HepG2 (cell line): Measurements from ENCODE around the gene CCDC142. TPM values are rescaled to one million over a fixed set of nuclear protein-coding genes. Genes with fewer than 3 reads are reported as not detected.

Experiments
- ADNP ChIP-seq: sonication (generic); formaldehyde crosslinking; IDR thresholded peaks from 2 replicates; pipeline ENCODE4 v1.4.0; 2020; ENCODE audit warnings: missing genetic modification reagents
- ATAD3A ChIP-seq: sonication (generic); formaldehyde crosslinking; IDR thresholded peaks from 2 replicates; pipeline ENCODE4 v1.4.0; 2020; ENCODE audit warnings: missing genetic modification reagents
- ATRX ChIP-seq: sonication (generic); formaldehyde crosslinking; IDR thresholded peaks from 2 replicates; pipeline ENCODE4 v1.4.0; 2020; ENCODE audit warnings: missing genetic modification reagents, borderline replicate concordance
- DMAP1 ChIP-seq: IDR thresholded peaks from 2 replicates; pipeline ENCODE4 v1.6.1; 2016
- ELF3 ChIP-seq: IDR thresholded peaks from 2 replicates; pipeline ENCODE4 v1.6.1; 2016; ENCODE audit warnings: missing genetic modification reagents, missing compliant biosample characterization
- ERF ChIP-seq: IDR thresholded peaks from 2 replicates; pipeline ENCODE4 v1.6.1; 2018; ENCODE audit warnings: missing biosample characterization, missing genetic modification reagents
- KLF12 ChIP-seq: sonication (generic); formaldehyde crosslinking; IDR thresholded peaks from 2 replicates; pipeline ENCODE4 v1.4.0; 2020; ENCODE audit warnings: missing genetic modification reagents, borderline replicate concordance
- NONO ChIP-seq, 2 experiments: fragments of 450-650 bp in 1 of 2; sonication (generic) in 1 of 2; formaldehyde crosslinking in 1 of 2; IDR thresholded peaks in 1 of 2; conservative IDR thresholded peaks in 1 of 2; 2 replicates each; pipeline versions ENCODE4 v1.6.1 to v1.8.0; 2017 to 2022; ENCODE audit warnings: mild to moderate bottlenecking in 1 of 2, missing genetic modification reagents in 1 of 2, moderate library complexity in 1 of 2
- PAWR ChIP-seq: sonication (generic); formaldehyde crosslinking; IDR thresholded peaks from 2 replicates; pipeline ENCODE4 v1.4.0; 2020; ENCODE audit warnings: missing genetic modification reagents, mild to moderate bottlenecking, borderline replicate concordance
- PHF21A ChIP-seq: sonication (generic); formaldehyde crosslinking; IDR thresholded peaks from 2 replicates; pipeline ENCODE4 v1.5.0; 2020; ENCODE audit warnings: mild to moderate bottlenecking, missing genetic modification reagents
- RAD21 ChIP-seq: fragments of 450-650 bp; formaldehyde crosslinking; IDR thresholded peaks from 2 replicates; pipeline ENCODE4 v1.5.0; 2020; ENCODE audit warnings: mild to moderate bottlenecking
- TCF7 ChIP-seq: sonication (generic); IDR thresholded peaks from 2 replicates; pipeline ENCODE4 v1.6.1; 2016; ENCODE audit warnings: antibody characterized with exemption, low read depth
- TOPORS ChIP-seq: sonication (generic); formaldehyde crosslinking; IDR thresholded peaks from 2 replicates; pipeline ENCODE4 v1.8.0; 2023; ENCODE audit warnings: mild to moderate bottlenecking, missing genetic modification reagents
- ZNF329 ChIP-seq: sonication (generic); formaldehyde crosslinking; IDR thresholded peaks from 2 replicates; pipeline ENCODE4 v1.9.0; 2021; ENCODE audit warnings: low read depth, mild to moderate bottlenecking, missing genetic modification reagents
- ZNF33A ChIP-seq: sonication (generic); formaldehyde crosslinking; IDR thresholded peaks from 2 replicates; pipeline ENCODE4 v1.5.1; 2020; ENCODE audit warnings: missing genetic modification reagents, mild to moderate bottlenecking, moderate library complexity, borderline replicate concordance
- ZNF34 ChIP-seq: sonication (generic); formaldehyde crosslinking; IDR thresholded peaks from 2 replicates; pipeline ENCODE4 v1.4.0; 2020; ENCODE audit warnings: mild to moderate bottlenecking, missing genetic modification reagents, borderline replicate concordance
- ZNF577 ChIP-seq: sonication (generic); formaldehyde crosslinking; IDR thresholded peaks from 2 replicates; pipeline ENCODE4 v1.4.0; 2020; ENCODE audit warnings: mild to moderate bottlenecking, low read depth, missing genetic modification reagents, borderline replicate concordance
- polyA plus RNA-seq, 8 experiments: library from polyadenylated mRNA; depleted of rRNA in 3 of 8; stranded (reverse) in 7 of 8; unstranded in 1 of 8; fragments of >200 nt; fragmentation: Illumina TruSeq in 4 of 8; extraction: Trizol in 4 of 8; gene quantifications; 2 replicates each; pipeline versions ENCODE4 v1.2.1 to v1.2.3, GENCODE V29; 2011 to 2016; ENCODE audit warnings: low read depth in 4 of 8, missing spikeins in 1 of 8, mixed read lengths in 1 of 8; ENCODE audit not compliant: insufficient read depth in 1 of 8
- total RNA-seq, 5 experiments: library from RNA; depleted of rRNA; stranded (reverse); fragments of >200 nt; fragmentation: Illumina TruSeq; extraction: Trizol; gene quantifications; 2 replicates each; pipeline ENCODE4 v1.2.3, GENCODE V29; 2016; ENCODE audit warnings: low read depth in 1 of 5
- TF ChIP-seq, protein P1 (sequence below): sonication (generic); formaldehyde crosslinking; IDR thresholded peaks from 2 replicates; pipeline ENCODE4 v1.4.0; 2020; ENCODE audit warnings: missing genetic modification reagents
- TF ChIP-seq, protein P2 (sequence below): sonication (generic); formaldehyde crosslinking; IDR thresholded peaks from 2 replicates; pipeline ENCODE4 v1.9.0; 2022; ENCODE audit warnings: missing genetic modification reagents, mild to moderate bottlenecking, borderline replicate concordance
- TF ChIP-seq, protein P3 (sequence below): sonication (generic); formaldehyde crosslinking; conservative IDR thresholded peaks from 2 replicates; pipeline ENCODE4 v1.8.1; 2023; ENCODE audit warnings: missing genetic modification reagents
- TF ChIP-seq, protein P4 (sequence below): sonication (generic); formaldehyde crosslinking; IDR thresholded peaks from 2 replicates; pipeline ENCODE4 v1.5.0; 2020; ENCODE audit warnings: missing genetic modification reagents
- TF ChIP-seq, protein P5 (sequence below): sonication (generic); formaldehyde crosslinking; IDR thresholded peaks from 2 replicates; pipeline ENCODE4 v1.9.0; 2021; ENCODE audit warnings: missing genetic modification reagents, borderline replicate concordance

Gene CCDC142
- total and polyA plus RNA-seq, 2 of the 13 experiments (the other 11 are each of a cell fraction or from before 2014, with no cell fraction given) = 14.7 to 30.4 TPM

DNA sequence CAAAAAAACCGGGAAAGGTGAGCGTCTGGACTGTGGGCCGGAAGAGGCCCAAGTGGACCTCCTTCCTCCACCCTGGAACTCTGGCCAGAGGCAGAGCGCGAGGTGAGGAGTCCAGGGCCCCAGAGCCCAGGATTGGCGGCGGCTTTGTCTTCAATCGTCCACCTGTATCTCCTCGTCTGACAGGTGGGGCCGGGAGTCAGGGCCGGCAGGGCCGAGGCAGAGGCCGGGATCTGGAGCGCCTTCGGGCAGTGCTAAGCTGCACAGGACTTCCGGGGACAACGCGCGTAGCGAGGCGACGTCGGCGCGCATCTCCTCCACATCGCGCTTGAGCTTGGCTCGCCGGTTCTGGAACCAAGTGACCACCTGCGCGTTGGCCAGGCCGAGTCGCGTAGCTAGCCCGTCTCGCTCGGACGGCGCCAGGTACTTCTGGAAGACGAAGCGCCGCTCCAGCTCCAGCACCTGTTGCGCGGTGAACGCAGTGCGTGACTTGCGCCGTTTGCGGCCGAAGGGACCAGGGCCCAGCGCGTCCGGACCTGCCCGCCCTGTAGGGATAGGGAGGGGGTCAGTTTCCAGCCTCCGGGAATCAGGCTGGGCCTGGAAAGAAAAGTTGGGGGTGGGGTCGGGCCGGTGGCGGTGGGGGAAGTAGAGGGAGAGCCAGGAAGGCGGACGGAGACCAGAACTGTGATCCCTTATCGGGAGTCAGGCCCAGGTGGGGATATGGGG is 15.1 kb upstream of the CCDC142 start (continued):
- TF ChIP-seq ZNF329 (CRISPR knock-in tag) = peak; percentile 38; the same call in 1 of the 2 replicates
- TF ChIP-seq PHF21A (CRISPR knock-in tag) = 0 out of 2 replicates have a peak, but pooled peaks have one; percentile 21
- 0 out of 2 replicates have a peak, but pooled peaks have one; percentile 12 for TF ChIP-seq ATRX
- TF ChIP-seq TOPORS (CRISPR knock-in tag) = 0 out of 2 replicates have a peak, but pooled peaks have one; percentile 48
- no peak for TF ChIP-seq ATAD3A (CRISPR knock-in tag)
- TF ChIP-seq DMAP1 (CRISPR knock-in tag) = peak; percentile 33
- peak; percentile 22; the same call in 1 of the 2 replicates for TF ChIP-seq PAWR (CRISPR knock-in tag)
- TF ChIP-seq ELF3 = 0 out of 2 replicates have a peak, but pooled peaks have one; percentile 15
- TF ChIP-seq ZNF33A (CRISPR knock-in tag) = no peak
- TF ChIP-seq ZNF577 (CRISPR knock-in tag) = no peak
- TF ChIP-seq, protein P1, sequence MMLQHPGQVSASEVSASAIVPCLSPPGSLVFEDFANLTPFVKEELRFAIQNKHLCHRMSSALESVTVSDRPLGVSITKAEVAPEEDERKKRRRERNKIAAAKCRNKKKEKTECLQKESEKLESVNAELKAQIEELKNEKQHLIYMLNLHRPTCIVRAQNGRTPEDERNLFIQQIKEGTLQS (CRISPR knock-in tag) = no peak; the same call in 1 of the 2 replicates
- TF ChIP-seq, protein P2, sequence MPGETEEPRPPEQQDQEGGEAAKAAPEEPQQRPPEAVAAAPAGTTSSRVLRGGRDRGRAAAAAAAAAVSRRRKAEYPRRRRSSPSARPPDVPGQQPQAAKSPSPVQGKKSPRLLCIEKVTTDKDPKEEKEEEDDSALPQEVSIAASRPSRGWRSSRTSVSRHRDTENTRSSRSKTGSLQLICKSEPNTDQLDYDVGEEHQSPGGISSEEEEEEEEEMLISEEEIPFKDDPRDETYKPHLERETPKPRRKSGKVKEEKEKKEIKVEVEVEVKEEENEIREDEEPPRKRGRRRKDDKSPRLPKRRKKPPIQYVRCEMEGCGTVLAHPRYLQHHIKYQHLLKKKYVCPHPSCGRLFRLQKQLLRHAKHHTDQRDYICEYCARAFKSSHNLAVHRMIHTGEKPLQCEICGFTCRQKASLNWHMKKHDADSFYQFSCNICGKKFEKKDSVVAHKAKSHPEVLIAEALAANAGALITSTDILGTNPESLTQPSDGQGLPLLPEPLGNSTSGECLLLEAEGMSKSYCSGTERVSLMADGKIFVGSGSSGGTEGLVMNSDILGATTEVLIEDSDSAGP = peak; percentile 54; the same call in 1 of the 2 replicates
- TF ChIP-seq RAD21 (CRISPR knock-in tag) = no peak; the same call in 1 of the 2 replicates
- TF ChIP-seq, protein P3, sequence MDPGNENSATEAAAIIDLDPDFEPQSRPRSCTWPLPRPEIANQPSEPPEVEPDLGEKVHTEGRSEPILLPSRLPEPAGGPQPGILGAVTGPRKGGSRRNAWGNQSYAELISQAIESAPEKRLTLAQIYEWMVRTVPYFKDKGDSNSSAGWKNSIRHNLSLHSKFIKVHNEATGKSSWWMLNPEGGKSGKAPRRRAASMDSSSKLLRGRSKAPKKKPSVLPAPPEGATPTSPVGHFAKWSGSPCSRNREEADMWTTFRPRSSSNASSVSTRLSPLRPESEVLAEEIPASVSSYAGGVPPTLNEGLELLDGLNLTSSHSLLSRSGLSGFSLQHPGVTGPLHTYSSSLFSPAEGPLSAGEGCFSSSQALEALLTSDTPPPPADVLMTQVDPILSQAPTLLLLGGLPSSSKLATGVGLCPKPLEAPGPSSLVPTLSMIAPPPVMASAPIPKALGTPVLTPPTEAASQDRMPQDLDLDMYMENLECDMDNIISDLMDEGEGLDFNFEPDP (CRISPR knock-in tag) = 0 out of 2 replicates have a peak, but pooled peaks have one; percentile 67
- no peak for TF ChIP-seq NONO (IDR thresholded peaks at IDR 0.05)
- TF ChIP-seq NONO (CRISPR knock-in tag; conservative IDR thresholded peaks at IDR 0.05) = 0 out of 2 replicates have a peak, but pooled peaks have one; percentile 12
- 0 out of 2 replicates have a peak, but pooled peaks have one; percentile 66 for TF ChIP-seq ZNF34 (CRISPR knock-in tag)
- no peak for TF ChIP-seq TCF7
- TF ChIP-seq, protein P4, sequence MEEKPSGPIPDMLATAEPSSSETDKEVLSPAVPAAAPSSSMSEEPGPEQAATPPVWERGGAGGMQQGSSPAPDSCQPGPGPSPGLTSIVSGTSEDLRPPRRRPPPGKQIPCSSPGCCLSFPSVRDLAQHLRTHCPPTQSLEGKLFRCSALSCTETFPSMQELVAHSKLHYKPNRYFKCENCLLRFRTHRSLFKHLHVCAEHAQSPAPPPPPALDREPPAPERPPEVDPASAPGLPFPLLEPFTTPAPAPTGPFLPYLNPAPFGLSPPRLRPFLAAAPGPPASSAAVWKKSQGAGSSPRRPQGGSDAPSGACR (CRISPR knock-in tag) = no peak
- TF ChIP-seq, protein P5, sequence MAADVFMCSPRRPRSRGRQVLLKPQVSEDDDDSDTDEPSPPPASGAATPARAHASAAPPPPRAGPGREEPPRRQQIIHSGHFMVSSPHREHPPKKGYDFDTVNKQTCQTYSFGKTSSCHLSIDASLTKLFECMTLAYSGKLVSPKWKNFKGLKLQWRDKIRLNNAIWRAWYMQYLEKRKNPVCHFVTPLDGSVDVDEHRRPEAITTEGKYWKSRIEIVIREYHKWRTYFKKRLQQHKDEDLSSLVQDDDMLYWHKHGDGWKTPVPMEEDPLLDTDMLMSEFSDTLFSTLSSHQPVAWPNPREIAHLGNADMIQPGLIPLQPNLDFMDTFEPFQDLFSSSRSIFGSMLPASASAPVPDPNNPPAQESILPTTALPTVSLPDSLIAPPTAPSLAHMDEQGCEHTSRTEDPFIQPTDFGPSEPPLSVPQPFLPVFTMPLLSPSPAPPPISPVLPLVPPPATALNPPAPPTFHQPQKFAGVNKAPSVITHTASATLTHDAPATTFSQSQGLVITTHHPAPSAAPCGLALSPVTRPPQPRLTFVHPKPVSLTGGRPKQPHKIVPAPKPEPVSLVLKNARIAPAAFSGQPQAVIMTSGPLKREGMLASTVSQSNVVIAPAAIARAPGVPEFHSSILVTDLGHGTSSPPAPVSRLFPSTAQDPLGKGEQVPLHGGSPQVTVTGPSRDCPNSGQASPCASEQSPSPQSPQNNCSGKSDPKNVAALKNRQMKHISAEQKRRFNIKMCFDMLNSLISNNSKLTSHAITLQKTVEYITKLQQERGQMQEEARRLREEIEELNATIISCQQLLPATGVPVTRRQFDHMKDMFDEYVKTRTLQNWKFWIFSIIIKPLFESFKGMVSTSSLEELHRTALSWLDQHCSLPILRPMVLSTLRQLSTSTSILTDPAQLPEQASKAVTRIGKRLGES (CRISPR knock-in tag) = no peak
- 0 out of 2 replicates have a peak, but pooled peaks have one; percentile 32 for TF ChIP-seq KLF12 (CRISPR knock-in tag)
- TF ChIP-seq ADNP (CRISPR knock-in tag) = peak; percentile 8; the same call in 1 of the 2 replicates
- TF ChIP-seq ERF (CRISPR knock-in tag) = 0 out of 2 replicates have a peak, but pooled peaks have one; percentile 24
